ENCODE measurements around the gene BTN3A1. TPM values are rescaled to one million over a fixed set of nuclear protein-coding genes. Genes with fewer than 3 reads are reported as not detected.

BTN3A1 gene
- total RNA-seq, 1 experiment from 2014 or later = 9.0 TPM

DNA sequence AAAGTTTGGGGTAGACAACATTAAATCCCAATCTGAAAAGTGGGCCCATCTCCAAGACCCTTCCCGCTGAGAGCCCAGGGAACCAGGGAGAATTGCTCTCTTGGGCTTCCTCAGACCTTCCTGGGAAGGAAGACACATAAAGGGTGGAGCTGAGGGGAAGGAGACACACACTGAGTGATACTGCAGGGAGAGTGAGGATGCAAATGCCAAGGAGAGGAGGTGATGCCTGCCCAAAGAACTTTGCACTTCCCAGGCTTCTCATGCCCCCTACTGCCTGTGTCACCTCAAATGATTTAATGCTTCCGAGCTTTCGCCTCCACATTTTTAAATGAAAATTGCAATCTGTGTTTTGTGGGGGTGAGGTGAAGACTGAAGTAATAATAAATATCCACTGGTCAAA lies 48.2 kb downstream of the BTN3A1 start (continued):
- TF ChIP-seq, protein P1, sequence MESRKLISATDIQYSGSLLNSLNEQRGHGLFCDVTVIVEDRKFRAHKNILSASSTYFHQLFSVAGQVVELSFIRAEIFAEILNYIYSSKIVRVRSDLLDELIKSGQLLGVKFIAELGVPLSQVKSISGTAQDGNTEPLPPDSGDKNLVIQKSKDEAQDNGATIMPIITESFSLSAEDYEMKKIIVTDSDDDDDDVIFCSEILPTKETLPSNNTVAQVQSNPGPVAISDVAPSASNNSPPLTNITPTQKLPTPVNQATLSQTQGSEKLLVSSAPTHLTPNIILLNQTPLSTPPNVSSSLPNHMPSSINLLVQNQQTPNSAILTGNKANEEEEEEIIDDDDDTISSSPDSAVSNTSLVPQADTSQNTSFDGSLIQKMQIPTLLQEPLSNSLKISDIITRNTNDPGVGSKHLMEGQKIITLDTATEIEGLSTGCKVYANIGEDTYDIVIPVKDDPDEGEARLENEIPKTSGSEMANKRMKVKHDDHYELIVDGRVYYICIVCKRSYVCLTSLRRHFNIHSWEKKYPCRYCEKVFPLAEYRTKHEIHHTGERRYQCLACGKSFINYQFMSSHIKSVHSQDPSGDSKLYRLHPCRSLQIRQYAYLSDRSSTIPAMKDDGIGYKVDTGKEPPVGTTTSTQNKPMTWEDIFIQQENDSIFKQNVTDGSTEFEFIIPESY (IDR thresholded peaks at IDR 0.05; ENCODE audit: extremely low read depth, insufficient replicate concordance, low read length) = no peak
- no peak for TF ChIP-seq MAX (IDR thresholded peaks at IDR 0.05)
- TF ChIP-seq CEBPB (IDR thresholded peaks at IDR 0.05; ENCODE audit: low read depth) = no peak
- TF ChIP-seq POLR2A (IDR thresholded peaks at IDR 0.05; ENCODE audit: borderline replicate concordance, extremely low read depth, insufficient read depth, insufficient read length) = no peak

DNA sequence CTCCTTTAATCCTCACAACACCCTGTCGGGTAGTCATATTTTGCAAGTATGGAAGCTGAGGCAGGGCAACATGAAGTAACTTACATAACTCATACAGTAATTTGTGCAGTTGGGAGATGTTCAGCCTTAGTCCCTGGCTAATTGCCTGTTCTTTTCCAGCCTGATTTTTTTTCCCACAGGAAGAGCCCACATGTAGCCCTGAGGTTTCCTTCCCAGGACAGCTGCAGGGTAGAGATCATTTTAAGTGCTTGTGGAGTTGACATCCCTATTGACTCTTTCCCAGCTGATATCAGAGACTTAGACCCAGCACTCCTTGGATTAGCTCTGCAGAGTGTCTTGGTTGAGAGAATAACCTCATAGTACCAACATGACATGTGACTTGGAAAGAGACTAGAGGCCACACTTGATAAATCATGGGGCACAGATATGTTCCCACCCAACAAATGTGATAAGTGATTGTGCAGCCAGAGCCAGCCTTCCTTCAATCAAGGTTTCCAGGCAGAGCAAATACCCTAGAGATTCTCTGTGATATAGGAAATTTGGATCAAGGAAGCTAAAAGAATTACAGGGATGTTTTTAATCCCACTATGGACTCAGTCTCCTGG lies 50.7 kb downstream of the BTN3A1 start:
- Histone ChIP-seq H4K20me1 (ENCODE audit: insufficient read depth) (no peaks in the 10 kb centered on the region), H3K36me3 (ENCODE audit: control insufficient read depth in 1 of 2, insufficient read depth in 2 of 2, low read length in 2 of 2) (no peaks in the 10 kb centered on the region), H3K79me2 (ENCODE audit: insufficient read depth, low read length) (no peaks in the 10 kb centered on the region), H3K27me3 (ENCODE audit: insufficient read depth, low read length) (no peaks in the 10 kb centered on the region), H3K27ac (ENCODE audit: low read depth, low read length) (no peak overlapping the region), H3K9me3 (ENCODE audit: control insufficient read depth in 1 of 2, insufficient read depth in 1 of 2, low read depth in 1 of 2, low read length in 2 of 2) (no peaks in the 10 kb centered on the region), H3K4me3 (replicated peaks in 1 of 2; ENCODE audit: low read depth in 1 of 2, low read length in 2 of 2) (no peak overlapping the region), H2AFZ (ENCODE audit: low read depth, low read length, poor library complexity, severe bottlenecking) (no peak overlapping the region), H3K4me2 (ENCODE audit: low read length) (no peak overlapping the region), H3K9me2 (ENCODE audit: insufficient read depth) (no peaks in the 10 kb centered on the region), H3K9ac (ENCODE audit: low read length) (no peak overlapping the region), H3K4me1 (ENCODE audit: control insufficient read depth in 1 of 2, insufficient read depth in 2 of 2, low read length in 2 of 2) (peaks cover 0 to 7% of the 10 kb centered on the region in 2 experiments; a peak in 3 of 4 replicates)
- DNase-seq (ENCODE audit: low read depth, low spot score) = no peak
- no peak for ATAC-seq
- BruUV-seq (replicated peaks) = no TSS peak
- CTCF ChIA-PET = no interaction called here
- POLR2A ChIA-PET = no interaction called here
- intact Hi-C loops (cut with micrococcal nuclease) = no loop called here
- TF ChIP-seq CEBPB (IDR thresholded peaks at IDR 0.05; ENCODE audit: low read depth) (no peak), EZH2phosphoT487 (IDR thresholded peaks at IDR 0.05; ENCODE audit: borderline replicate concordance) (no peak), POLR2A (IDR thresholded peaks at IDR 0.05; ENCODE audit: borderline replicate concordance, extremely low read depth, insufficient read depth, insufficient read length) (no peak), EGR1 (IDR thresholded peaks at IDR 0.05; ENCODE audit: low read depth) (no peak), POLR2AphosphoS5 (IDR thresholded peaks at IDR 0.05; ENCODE audit: low read depth, low read length) (no peak), SP1 (IDR thresholded peaks at IDR 0.05; ENCODE audit: low read depth) (no peak), MAX (IDR thresholded peaks at IDR 0.05) (no peak), RAD21 (IDR thresholded peaks at IDR 0.05; ENCODE audit: low read depth) (no peak)
- TF ChIP-seq, protein P2, sequence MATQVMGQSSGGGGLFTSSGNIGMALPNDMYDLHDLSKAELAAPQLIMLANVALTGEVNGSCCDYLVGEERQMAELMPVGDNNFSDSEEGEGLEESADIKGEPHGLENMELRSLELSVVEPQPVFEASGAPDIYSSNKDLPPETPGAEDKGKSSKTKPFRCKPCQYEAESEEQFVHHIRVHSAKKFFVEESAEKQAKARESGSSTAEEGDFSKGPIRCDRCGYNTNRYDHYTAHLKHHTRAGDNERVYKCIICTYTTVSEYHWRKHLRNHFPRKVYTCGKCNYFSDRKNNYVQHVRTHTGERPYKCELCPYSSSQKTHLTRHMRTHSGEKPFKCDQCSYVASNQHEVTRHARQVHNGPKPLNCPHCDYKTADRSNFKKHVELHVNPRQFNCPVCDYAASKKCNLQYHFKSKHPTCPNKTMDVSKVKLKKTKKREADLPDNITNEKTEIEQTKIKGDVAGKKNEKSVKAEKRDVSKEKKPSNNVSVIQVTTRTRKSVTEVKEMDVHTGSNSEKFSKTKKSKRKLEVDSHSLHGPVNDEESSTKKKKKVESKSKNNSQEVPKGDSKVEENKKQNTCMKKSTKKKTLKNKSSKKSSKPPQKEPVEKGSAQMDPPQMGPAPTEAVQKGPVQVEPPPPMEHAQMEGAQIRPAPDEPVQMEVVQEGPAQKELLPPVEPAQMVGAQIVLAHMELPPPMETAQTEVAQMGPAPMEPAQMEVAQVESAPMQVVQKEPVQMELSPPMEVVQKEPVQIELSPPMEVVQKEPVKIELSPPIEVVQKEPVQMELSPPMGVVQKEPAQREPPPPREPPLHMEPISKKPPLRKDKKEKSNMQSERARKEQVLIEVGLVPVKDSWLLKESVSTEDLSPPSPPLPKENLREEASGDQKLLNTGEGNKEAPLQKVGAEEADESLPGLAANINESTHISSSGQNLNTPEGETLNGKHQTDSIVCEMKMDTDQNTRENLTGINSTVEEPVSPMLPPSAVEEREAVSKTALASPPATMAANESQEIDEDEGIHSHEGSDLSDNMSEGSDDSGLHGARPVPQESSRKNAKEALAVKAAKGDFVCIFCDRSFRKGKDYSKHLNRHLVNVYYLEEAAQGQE (IDR thresholded peaks at IDR 0.05; ENCODE audit: low read depth) = no peak
- RAD21 ChIA-PET (ENCODE audit: low non-redundant PET in 1 of 2, low total read pairs in 2 of 2, uncharacterized antibody in 2 of 2, unreplicated experiment in 2 of 2) = no interaction called here
